GM12878 (cell line): Measurements from ENCODE around the gene AADACL2. TPM values are rescaled to one million over a fixed set of nuclear protein-coding genes. Genes with fewer than 3 reads are reported as not detected.

Experiments used
- ATAC-seq: fragments of 200-7000 bp; cut with Tn5 transposase; 3 replicates; pipeline ENCODE4 v1.9.1; 2020; ENCODE audit warnings: mild to moderate bottlenecking, moderate library complexity
- BruUV-seq: library from RNA; stranded (reverse); fragments of 400-500 nt; replicated peaks from 2 replicates; lab custom pipeline; 2021; lab: Mats Ljungman, UMichigan
- CTCF ChIA-PET: fragments of 300-600 bp; sonication (Branson Sonifier 250); formaldehyde crosslinking; extraction: SDS; loops from one replicate; lab custom pipeline; 2021; ENCODE audit warnings: inconsistent platforms; lab: Yijun Ruan, JAX
- POLR2A ChIA-PET: fragments of 350-600 bp; formaldehyde crosslinking; extraction: SDS; loops from one replicate; lab custom pipeline; 2021; ENCODE audit warnings: inconsistent platforms; lab: Charles Lee
- RAD21 ChIA-PET: fragments of 300-600 bp; sonication (Branson Sonifier 250); formaldehyde crosslinking; loops from one replicate; lab custom pipeline; 2023; ENCODE audit warnings: antibody characterized with exemption; ENCODE audit not compliant: unreplicated experiment; lab: Charles Lee
- SMC1A ChIA-PET: fragments of 300-600 bp; sonication (Branson Sonifier 250); formaldehyde crosslinking; loops from one replicate; lab custom pipeline; 2023; ENCODE audit not compliant: unreplicated experiment, uncharacterized antibody; lab: Charles Lee
- DNase-seq: peaks from one replicate; pipeline ENCODE4 v3.0.0-alpha.2; 2011; ENCODE audit warnings: low read depth, low spot score
- FAIRE-seq: peaks from 3 replicates; lab custom pipeline; 2011; peaks lifted over from hg19 to GRCh38; lab: Jason Lieb, UNC
- H2AFZ ChIP-seq: 2 replicates; pipeline ENCODE4 v1.6.0; 2011; ENCODE audit warnings: low read depth, low read length, control low read depth; ENCODE audit not compliant: control insufficient read depth
- H3K27ac ChIP-seq: 2 replicates; pipeline ENCODE4 v1.5.1; 2011; ENCODE audit warnings: control low read depth; ENCODE audit not compliant: control insufficient read depth, insufficient read depth
- H3K27me3 ChIP-seq, 2 experiments: replicated peaks in 1 of 2; 2 replicates each; pipeline versions ENCODE4 v1.6.0 to v1.6.1; 2011; ENCODE audit warnings: low read length in 1 of 2; ENCODE audit not compliant: control insufficient read depth in 2 of 2, insufficient read depth in 2 of 2
- H3K36me3 ChIP-seq, 2 experiments: 2 replicates each; pipeline ENCODE4 v1.5.1; 2011; ENCODE audit warnings: low read length in 1 of 2; ENCODE audit not compliant: control insufficient read depth in 2 of 2, insufficient read depth in 2 of 2
- H3K4me1 ChIP-seq: 2 replicates; pipeline ENCODE4 v1.6.1; 2011; ENCODE audit warnings: mild to moderate bottlenecking, low read length, moderate library complexity, mixed read lengths; ENCODE audit not compliant: control insufficient read depth, insufficient read depth
- H3K4me2 ChIP-seq: 2 replicates; pipeline ENCODE4 v1.6.0; 2011; ENCODE audit warnings: control low read depth; ENCODE audit not compliant: control insufficient read depth, insufficient read depth
- H3K4me3 ChIP-seq: fragments of 200-600 bp; sonication (generic); 2 replicates; pipeline ENCODE4 v1.5.1; 2016
- H3K79me2 ChIP-seq: 2 replicates; pipeline ENCODE4 v1.6.0; 2011; ENCODE audit warnings: low read length; ENCODE audit not compliant: control insufficient read depth, insufficient read depth
- H3K9ac ChIP-seq: 2 replicates; pipeline ENCODE4 v1.8.0; 2011; ENCODE audit warnings: low read length, control low read depth, mixed read lengths; ENCODE audit not compliant: control insufficient read depth, insufficient read depth
- H3K9me3 ChIP-seq: replicated peaks from 3 replicates; pipeline ENCODE4 v1.5.1; 2011; ENCODE audit warnings: mild to moderate bottlenecking, low read length; ENCODE audit not compliant: control insufficient read depth, insufficient read depth
- H4K20me1 ChIP-seq: 2 replicates; pipeline ENCODE4 v1.6.0; 2011; ENCODE audit not compliant: control insufficient read depth, insufficient read depth
- BRCA1 ChIP-seq: IDR thresholded peaks from 2 replicates; pipeline ENCODE4 v1.6.1; 2011; ENCODE audit warnings: low read depth, low read length, improper control_type of control experiment
- CBX3 ChIP-seq: fragments of 200-600 bp; sonication (generic); IDR thresholded peaks from 2 replicates; pipeline ENCODE4 v1.6.1; 2016; ENCODE audit warnings: low read depth, borderline replicate concordance
- CBX5 ChIP-seq: sonication (generic); IDR thresholded peaks from 2 replicates; pipeline ENCODE4 v1.6.1; 2016; ENCODE audit warnings: low read depth, moderate library complexity, mild to moderate bottlenecking, inconsistent platforms
- GATAD2B ChIP-seq: fragments of 450-650 bp; conservative IDR thresholded peaks from 2 replicates; pipeline ENCODE4 v1.6.1; 2017; ENCODE audit warnings: low read depth, mild to moderate bottlenecking, moderate library complexity
- HCFC1 ChIP-seq: fragments of 150-350 bp; IDR thresholded peaks from 2 replicates; pipeline ENCODE4 v1.6.1; 2014; ENCODE audit warnings: low read length
- KDM1A ChIP-seq: fragments of 200-600 bp; sonication (generic); IDR thresholded peaks from 2 replicates; pipeline ENCODE4 v1.6.1; 2016; ENCODE audit warnings: borderline replicate concordance
- MTA2 ChIP-seq: fragments of 450-650 bp; IDR thresholded peaks from 2 replicates; pipeline ENCODE4 v1.6.1; 2016; ENCODE audit warnings: low read depth, mild to moderate bottlenecking, moderate library complexity
- POLR2A ChIP-seq: IDR thresholded peaks from 2 replicates; pipeline ENCODE4 v1.6.1; 2011; ENCODE audit warnings: low read depth, mild to moderate bottlenecking, low read length
- SMAD5 ChIP-seq: IDR thresholded peaks from 2 replicates; pipeline ENCODE4 v1.6.1; 2016; ENCODE audit warnings: antibody characterized with exemption, low read depth
- SUPT20H ChIP-seq: IDR thresholded peaks from 2 replicates; pipeline ENCODE4 v1.6.1; 2011; ENCODE audit warnings: low read depth, mild to moderate bottlenecking, low read length, moderate library complexity, borderline replicate concordance; ENCODE audit not compliant: control insufficient read depth
- WGBS: methylation state at CpG from one replicate; pipeline ENCODE4 v1.1.6; 2016; ENCODE audit warnings: low lambda C conversion rate; ENCODE audit not compliant: insufficient replicate concordance, insufficient coverage; ENCODE audit errors: missing lambda C conversion rate; 5-methylcytosine and 5-hydroxymethylcytosine counted together
- in situ Hi-C: fragments of 300-500 bp; cut with MboI; formaldehyde crosslinking; loops from 9 replicates; pipeline ENCODE4 v1.14.3; 2018; ENCODE audit warnings: mixed read lengths
- intact Hi-C: fragments of 100-400 bp; cut with micrococcal nuclease; formaldehyde crosslinking; loops from one replicate; pipeline ENCODE4 v1.14.2; 2022; ENCODE audit not compliant: unreplicated experiment
- polyA plus RNA-seq, 11 experiments: library from polyadenylated mRNA; depleted of rRNA in 4 of 11; unstranded in 6 of 11; stranded (reverse) in 5 of 11; fragments of >200 nt; fragmentation: Nextera tagmentation in 4 of 11; fragmentation: Illumina TruSeq in 1 of 11; extraction: Ambion mirVana in 4 of 11; extraction: Trizol in 1 of 11; gene quantifications; 1 replicate in 1 of 11; 2 replicates in 10 of 11; pipeline versions ENCODE4 v1.2.1 to v1.2.3, GENCODE V29; 2011 to 2016; ENCODE audit warnings: inconsistent platforms in 2 of 11, missing spikeins in 2 of 11, low read depth in 1 of 11
- total RNA-seq, 4 experiments: library from RNA; depleted of rRNA in 3 of 4; stranded (reverse); fragments of >200 nt in 3 of 4; fragmentation: Illumina TruSeq in 1 of 4; extraction: Trizol in 1 of 4; gene quantifications; 2 replicates each; pipeline versions ENCODE4 v1.2.1 to v1.2.3, GENCODE V29; 2013 to 2021
- TF ChIP-seq, protein P1 (sequence below): fragments of 450-650 bp; IDR thresholded peaks from 2 replicates; pipeline ENCODE4 v1.6.1; 2017; ENCODE audit warnings: antibody characterized with exemption, mild to moderate bottlenecking, moderate library complexity
- TF ChIP-seq, protein P2 (sequence below): IDR thresholded peaks from 2 replicates; pipeline ENCODE4 v1.6.1; 2012; ENCODE audit warnings: low read depth, low read length, improper control_type of control experiment

AADACL2 gene
- total and polyA plus RNA-seq, 10 of the 15 experiments (the other 5 are each of a cell fraction or from before 2014, with no cell fraction given) = not detected

DNA sequence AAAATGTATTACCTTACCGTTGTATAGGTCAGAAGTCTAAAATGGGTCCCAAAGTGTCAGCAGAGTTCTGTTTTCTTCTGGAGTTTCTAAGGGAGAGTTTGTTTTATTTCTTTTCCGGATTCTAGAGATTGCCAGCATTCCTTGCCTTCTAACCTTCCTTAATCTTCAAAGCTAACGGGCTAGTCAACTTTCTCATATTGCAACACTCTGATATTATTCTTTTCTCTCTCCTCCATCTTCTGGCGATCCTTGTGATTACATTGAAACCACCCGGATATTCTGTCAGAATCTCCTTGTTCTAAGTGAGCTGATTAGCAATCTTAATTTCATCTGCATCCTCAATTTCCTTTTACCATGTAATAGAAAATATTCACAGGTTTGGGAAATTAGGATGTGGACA lies 36.2 kb upstream of the AADACL2 start:
- H4K20me1 ChIP-seq = no peaks in the 10 kb centered on the region
- DNase-seq = no peak
- H3K36me3 ChIP-seq = no peaks in the 10 kb centered on the region
- ChIA-PET RAD21 (interaction anchor here (0.5 kb wide), 1 partner anchor 317 kb away, joined by 3 read pairs; no protein-coding TSS in a partner anchor), CTCF (no interaction called here), SMC1A (no interaction called here), POLR2A (no interaction called here)
- no TSS peak for BruUV-seq
- H3K9ac ChIP-seq = no peak overlapping the region
- in situ Hi-C loops (no loop called here), intact Hi-C loops (no loop called here)
- no peak for ATAC-seq
- H3K27ac ChIP-seq = no peak overlapping the region
- H3K4me3 ChIP-seq = no peak overlapping the region
- H3K4me2 ChIP-seq = no peak overlapping the region
- 32% methylated on average over 5 of the region's 5 CpGs for WGBS
- no peaks in the 10 kb centered on the region for H3K27me3 ChIP-seq
- no peak for FAIRE-seq
- H2AFZ ChIP-seq = no peak overlapping the region
- H3K9me3 ChIP-seq = no peaks in the 10 kb centered on the region
- TF ChIP-seq MTA2 = no peak
- no peak for TF ChIP-seq CBX3
- TF ChIP-seq, protein P1, sequence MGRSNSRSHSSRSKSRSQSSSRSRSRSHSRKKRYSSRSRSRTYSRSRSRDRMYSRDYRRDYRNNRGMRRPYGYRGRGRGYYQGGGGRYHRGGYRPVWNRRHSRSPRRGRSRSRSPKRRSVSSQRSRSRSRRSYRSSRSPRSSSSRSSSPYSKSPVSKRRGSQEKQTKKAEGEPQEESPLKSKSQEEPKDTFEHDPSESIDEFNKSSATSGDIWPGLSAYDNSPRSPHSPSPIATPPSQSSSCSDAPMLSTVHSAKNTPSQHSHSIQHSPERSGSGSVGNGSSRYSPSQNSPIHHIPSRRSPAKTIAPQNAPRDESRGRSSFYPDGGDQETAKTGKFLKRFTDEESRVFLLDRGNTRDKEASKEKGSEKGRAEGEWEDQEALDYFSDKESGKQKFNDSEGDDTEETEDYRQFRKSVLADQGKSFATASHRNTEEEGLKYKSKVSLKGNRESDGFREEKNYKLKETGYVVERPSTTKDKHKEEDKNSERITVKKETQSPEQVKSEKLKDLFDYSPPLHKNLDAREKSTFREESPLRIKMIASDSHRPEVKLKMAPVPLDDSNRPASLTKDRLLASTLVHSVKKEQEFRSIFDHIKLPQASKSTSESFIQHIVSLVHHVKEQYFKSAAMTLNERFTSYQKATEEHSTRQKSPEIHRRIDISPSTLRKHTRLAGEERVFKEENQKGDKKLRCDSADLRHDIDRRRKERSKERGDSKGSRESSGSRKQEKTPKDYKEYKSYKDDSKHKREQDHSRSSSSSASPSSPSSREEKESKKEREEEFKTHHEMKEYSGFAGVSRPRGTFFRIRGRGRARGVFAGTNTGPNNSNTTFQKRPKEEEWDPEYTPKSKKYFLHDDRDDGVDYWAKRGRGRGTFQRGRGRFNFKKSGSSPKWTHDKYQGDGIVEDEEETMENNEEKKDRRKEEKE = no peak
- TF ChIP-seq, protein P2, sequence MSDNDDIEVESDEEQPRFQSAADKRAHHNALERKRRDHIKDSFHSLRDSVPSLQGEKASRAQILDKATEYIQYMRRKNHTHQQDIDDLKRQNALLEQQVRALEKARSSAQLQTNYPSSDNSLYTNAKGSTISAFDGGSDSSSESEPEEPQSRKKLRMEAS = no peak
- TF ChIP-seq POLR2A = no peak
- TF ChIP-seq CBX5 = no peak
- TF ChIP-seq KDM1A = no peak
- no peak for TF ChIP-seq GATAD2B
- no peak for TF ChIP-seq SMAD5
- no peak for TF ChIP-seq BRCA1
- no peak for TF ChIP-seq SUPT20H
- TF ChIP-seq HCFC1 = no peak
- H3K79me2 ChIP-seq = no peaks in the 10 kb centered on the region
- no peaks in the 10 kb centered on the region for H3K4me1 ChIP-seq
